ENCODE results near the gene ACTRT2.

GRCh38 chr1:3056641-3057040, 35.4 kb downstream of the ACTRT2 start:
- TF ChIP-seq EZH2 (IDR thresholded peaks at IDR 0.05) (no peak), POLR2AphosphoS5 (IDR thresholded peaks at IDR 0.05; ENCODE audit: borderline replicate concordance, low read depth, low read length) (no peak), FOXP2 (optimal IDR thresholded peaks at IDR 0.05; ENCODE audit: control extremely low read depth, extremely low read length, insufficient read depth) (no peak)
